GM19238 (cell line): ENCODE results near the gene SERPINI1.

Experiments used
- DNase-seq: peaks from one replicate; pipeline ENCODE4 v3.0.0; 2011; ENCODE audit warnings: low spot score; ENCODE audit not compliant: insufficient read length

SERPINI1 gene

GRCh38 chr3:167735233-167736138 is at the start of gene SERPINI1:
Gene SERPINI1 (plus strand): TSS chr3:167735721. CDS start chr3:167789129, 53,408 bp downstream.
- DNase-seq = peak; percentile 26

DNA sequence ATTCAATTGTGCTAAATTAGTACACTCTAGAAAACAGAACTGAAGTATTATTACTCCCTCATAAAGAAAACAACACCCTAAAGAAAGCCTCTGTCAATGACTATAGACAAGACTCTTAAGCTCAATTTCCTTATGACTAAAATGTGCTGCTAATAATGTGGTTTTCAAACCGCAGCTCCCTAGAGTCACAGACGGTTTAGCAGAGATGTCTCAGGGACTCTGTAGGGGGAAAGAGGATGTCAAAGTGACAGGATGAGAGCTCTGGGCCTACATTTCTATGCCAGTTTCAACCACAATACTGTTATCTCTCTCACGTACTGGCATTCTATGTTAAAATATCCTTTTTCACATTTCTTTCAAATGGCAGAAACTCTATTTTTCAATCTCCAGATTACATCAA is 44.2 kb upstream of the SERPINI1 start:
- peak; percentile 29 for DNase-seq

DNA sequence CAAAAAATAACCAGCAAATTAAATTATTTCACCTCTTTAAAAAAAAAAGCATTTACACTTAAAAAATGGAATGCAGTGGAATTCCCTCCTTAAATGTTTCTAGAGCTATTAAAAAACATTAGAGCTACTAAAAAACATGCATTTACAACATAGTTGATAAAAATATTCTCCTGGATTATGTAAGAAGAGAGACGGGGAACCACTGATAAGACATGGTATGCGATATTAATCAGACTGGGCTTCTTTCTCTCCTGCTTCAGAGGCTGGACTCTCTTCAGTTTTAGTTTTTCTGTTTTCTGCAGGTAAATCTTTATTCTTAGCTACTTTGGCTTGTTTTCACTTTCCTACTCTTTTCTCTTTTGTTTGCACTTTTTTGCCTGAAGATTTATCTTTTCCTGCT is 41.4 kb upstream of the SERPINI1 start:
- DNase-seq = no peak

DNA sequence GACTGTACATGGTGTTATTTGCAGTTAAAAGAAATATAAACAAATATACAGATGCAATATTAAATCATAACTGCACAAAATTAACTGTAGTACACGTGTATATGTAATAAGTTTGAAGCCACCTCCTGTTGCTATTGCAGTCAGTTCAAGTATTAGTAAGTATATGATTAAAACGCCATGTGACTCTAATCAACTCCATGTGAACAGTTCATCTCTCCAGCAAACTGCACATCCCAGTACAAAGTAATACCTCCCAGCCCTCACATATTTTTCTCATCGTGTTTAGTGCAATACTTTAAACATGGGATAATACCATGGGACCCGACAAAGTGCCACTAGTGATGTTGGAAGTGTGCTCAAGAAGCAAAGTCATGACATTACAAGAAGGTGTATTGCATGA is 35.5 kb upstream of the SERPINI1 start:
- no peak for DNase-seq

DNA sequence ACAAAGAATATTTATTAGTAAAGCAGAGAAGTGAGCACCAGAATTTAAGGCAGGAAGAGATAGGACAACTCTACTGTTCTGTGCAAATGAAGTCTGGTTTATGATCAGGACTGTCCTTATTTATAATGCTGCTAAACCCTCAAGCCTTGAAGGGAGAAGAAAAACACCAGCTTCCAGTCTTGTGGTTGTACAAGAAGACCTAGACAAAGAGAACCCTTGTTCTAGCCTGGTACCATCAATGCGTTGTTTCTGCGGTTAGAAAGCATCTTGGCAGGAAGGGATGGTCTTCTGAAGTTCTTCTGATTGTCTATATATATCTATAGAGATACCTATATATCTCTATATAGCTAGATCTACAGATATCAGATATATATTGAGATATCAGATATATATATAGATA is 34.6 kb upstream of the SERPINI1 start:
- DNase-seq = no peak

DNA sequence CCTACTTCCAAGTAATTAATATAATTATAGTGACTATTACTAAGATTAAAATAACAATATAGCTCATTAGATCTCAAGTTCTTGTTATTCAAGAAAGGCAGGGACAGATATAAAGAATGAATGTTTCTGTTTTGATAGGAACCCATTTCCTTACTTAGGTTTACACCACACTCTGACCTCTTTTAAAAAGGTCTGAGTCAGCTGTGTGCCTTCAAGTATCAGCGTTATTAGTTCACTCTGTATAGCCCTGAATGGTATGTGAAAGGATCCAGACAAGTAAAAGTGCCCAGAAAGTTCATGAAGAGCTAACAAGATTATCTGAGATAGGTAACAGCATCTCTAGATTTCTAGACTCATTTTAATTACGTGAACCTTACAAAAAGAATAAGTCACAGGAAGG is 29.7 kb upstream of the SERPINI1 start:
- no peak for DNase-seq

- no peak for DNase-seq
These were observed 25.8 kb upstream of the SERPINI1 start for GRCh38 chr3:167709690-167710089.

- DNase-seq = no peak
These were observed 25.0 kb upstream of the SERPINI1 start for GRCh38 chr3:167710552-167710951.

DNA sequence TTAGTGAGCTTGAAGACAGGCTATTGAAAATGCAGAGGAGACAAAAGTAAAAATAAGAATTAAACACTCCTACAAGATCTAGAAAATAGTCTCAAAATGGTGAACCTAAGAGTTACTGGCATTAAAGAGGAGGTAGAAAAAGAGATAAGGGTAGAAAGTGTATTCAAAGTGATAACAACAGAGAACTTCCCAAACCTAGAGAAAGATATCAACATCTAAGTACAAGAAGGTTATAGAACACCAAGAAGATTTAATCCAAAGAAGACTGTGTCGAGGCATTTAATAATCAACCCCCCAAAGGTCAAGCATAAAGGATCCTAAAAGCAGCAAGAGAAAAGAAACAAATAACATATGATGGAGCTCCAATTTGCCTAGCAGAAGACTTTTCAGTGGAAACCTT is 24.1 kb upstream of the SERPINI1 start:
- no peak for DNase-seq

DNA sequence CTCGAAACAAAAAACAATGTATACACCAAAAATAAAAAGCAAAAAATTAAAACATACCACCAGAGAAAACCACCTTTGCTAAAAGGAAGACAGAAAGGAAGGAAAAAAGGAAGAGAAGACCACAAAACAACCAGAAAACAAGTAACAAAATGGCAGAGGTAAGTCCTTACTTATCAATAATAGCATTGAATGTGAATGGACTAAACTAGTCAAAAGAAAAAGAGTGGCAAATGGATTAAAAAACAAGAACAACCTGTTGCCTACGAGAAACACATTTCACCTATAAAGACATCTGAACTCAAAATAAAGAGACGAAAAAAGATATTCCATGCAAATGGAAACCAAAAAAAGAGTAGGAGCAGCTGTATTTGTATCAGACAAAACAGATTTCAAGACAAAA is 23.1 kb upstream of the SERPINI1 start:
- no peak for DNase-seq

DNA sequence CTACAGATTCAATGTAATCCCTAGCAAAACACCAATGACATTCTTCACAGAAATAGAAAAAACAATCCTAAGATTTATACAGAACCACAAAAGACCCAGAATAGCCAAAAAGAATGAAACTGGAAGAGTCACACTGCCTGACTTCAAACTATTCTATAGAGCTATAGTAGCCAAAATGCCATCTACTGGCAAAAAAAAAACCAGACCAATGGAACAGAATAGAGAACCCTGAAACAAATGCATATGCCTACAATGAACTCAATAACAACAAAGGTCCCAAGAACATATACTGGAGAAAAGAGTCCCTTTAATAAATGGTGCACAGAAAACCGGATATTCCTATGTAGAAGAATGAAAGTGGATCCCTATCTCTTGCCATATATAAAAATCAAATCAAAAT is 20.6 kb upstream of the SERPINI1 start:
- no peak for DNase-seq

DNA sequence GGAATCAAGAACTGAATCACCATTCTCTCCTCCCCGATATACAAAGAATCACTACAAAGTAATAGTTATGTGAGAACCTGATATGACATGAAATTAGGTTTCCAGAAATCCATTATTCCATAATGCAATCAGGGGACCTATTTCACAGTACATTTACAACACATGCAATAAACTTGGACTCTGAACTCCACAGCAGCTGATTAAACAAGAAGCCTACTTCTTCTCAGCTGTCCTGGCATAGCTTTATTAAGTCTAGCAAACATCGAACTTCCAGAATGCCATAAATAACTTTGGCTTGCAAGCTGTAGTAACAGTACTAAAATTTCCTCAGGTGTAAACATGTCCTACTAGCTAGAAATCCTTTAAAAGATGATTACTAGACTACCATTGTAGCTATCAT is 18.6 kb upstream of the SERPINI1 start:
- DNase-seq = no peak

DNA sequence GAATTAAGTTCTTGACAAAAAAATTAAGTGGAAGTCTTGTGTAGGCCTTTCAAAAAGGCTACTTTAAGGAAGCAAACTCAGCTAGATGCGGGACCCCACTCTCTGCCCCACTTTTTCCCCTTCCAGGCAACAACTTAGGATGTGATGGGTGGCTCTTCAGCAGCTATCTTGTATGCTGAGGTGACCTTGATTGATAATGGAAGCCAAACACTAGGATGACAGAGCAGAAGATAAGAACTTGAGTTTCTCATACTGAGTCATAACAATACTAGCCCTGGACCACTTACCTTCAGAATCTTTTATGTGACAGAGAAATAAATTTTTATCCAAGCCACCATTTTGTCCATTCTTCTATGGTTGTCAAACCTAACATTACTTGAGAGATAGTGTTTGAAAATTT is 16.9 kb upstream of the SERPINI1 start:
- DNase-seq = no peak

- no peak for DNase-seq
These were observed 12.5 kb upstream of the SERPINI1 start for GRCh38 chr3:167723025-167723512.

- no peak for DNase-seq
These were observed 11.6 kb upstream of the SERPINI1 start for GRCh38 chr3:167723872-167724271.

GRCh38 chr3:167728176-167728575 is 7.3 kb upstream of the SERPINI1 start:
- no peak for DNase-seq

DNA sequence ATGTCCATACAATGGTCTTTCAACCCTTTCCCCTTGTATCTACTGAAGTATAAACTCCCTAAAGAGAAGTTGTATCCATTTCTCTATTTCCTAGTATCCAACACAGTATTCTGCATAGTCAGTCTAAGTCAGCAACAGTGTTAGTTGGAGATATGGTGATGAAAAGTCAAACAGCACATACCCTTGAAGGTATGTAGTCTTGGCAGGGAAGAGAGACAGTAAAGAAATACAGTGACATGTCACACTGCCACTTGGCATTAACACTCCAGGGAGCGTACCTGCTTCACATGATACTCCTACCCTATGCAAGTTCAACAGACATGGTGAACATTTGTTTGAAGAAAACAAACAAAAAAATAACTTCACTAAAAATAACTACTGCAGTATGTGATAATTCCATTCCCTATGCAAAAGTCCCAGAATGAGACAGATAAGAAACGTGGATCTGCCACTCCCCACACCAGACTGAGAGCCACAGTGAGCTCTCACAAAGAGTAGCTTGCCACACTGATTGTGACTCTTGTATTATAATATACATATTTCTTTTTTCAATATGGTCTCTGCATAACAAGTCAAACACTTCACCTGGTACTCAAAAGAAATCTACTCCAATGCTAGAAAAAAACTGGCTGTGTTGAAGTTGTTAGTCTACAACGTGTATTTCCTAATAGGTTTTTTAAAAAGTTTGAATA is 6.7 kb upstream of the SERPINI1 start:
- DNase-seq = no peak

- no peak for DNase-seq
These were observed 5.9 kb upstream of the SERPINI1 start for GRCh38 chr3:167729591-167729990.

DNA sequence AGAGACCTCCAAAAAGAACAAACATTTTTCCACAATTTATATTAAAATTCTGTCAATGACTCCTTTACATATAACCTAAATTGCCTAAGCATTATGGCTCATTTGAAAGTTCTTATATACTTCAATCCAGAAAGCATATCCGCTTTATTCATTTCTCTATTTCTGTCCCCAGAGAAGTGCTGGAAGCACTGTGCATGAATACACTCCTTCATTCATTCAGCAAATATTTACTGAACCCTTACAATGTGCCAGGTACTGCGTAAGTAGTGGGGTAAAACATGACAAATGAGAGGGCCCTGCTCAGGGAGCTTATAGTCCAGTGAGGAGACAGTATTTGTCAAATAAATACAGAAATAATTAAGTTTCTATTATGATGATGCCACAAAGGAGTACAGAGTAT is 4.1 kb upstream of the SERPINI1 start:
- no peak for DNase-seq

DNA sequence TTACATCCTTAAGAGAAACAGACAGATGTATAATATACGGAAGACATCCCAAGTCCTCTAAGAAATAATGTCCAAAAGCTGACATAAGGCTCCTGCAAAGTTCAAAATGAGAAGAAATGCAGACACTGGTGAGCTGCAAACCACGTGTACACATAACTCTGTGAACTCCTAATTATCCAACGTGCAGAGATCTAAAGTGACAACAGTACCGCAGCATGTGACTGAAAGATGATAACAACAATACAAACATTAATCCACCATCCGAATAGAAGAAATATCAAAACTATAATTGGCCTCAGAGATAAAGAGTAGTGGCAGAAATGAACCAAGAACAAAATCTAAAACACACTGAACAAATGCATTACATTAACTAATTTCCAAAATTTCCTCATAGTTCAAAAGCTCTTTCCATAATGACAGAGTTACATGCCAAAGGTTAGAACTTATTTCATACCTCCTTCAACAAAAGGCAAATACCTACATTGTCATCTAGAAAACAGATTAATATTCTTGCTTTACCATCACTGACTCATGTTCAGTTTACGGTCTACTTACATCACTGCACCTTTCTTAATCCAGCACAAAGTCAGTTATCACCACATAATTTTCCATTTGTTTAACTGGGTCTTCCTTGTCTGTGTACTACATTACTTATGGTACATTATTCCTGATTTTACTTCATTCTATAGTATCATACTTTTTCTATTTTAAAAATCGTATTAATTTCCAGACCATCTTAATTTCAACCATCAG is 3.0 kb upstream of the SERPINI1 start:
- no peak for DNase-seq

- DNase-seq = no peak
These were observed 1.5 kb upstream of the SERPINI1 start for GRCh38 chr3:167733961-167734497.
